Fibroblast of lung (primary cell): ENCODE data around the gene PNPLA3. TPM values are rescaled to one million over a fixed set of nuclear protein-coding genes. Genes with fewer than 3 reads are reported as not detected.

Experiments
- DNase-seq, 2 donors: peaks; one replicate each; pipeline versions ENCODE4 v3.0.0 to v3.0.0-alpha.2; 2010; ENCODE audit warnings: low read depth in 2 of 2
- H2AFZ ChIP-seq: 2 replicates; pipeline ENCODE4 v1.5.1; 2012; ENCODE audit warnings: low read length, control low read depth, inconsistent platforms
- H3K27ac ChIP-seq: 2 replicates; pipeline ENCODE4 v1.5.1; 2011; ENCODE audit warnings: low read length, control low read depth; ENCODE audit not compliant: insufficient read depth
- H3K27me3 ChIP-seq: 2 replicates; pipeline ENCODE4 v1.5.1; 2011; ENCODE audit warnings: mild to moderate bottlenecking, low read length; ENCODE audit not compliant: control insufficient read depth, insufficient read depth
- H3K36me3 ChIP-seq: 2 replicates; pipeline ENCODE4 v1.5.1; 2011; ENCODE audit warnings: low read length; ENCODE audit not compliant: control insufficient read depth, insufficient read depth
- H3K4me1 ChIP-seq: 2 replicates; pipeline ENCODE4 v1.5.1; 2011; ENCODE audit warnings: low read length; ENCODE audit not compliant: control insufficient read depth, insufficient read depth; ENCODE audit errors: extremely low read depth
- H3K4me2 ChIP-seq: 2 replicates; pipeline ENCODE4 v1.5.1; 2011; ENCODE audit warnings: low read length, control low read depth; ENCODE audit not compliant: insufficient read depth; ENCODE audit errors: extremely low read depth
- H3K4me3 ChIP-seq, 4 experiments: fragments of 200-600 bp in 1 of 4; sonication (generic) in 1 of 4; replicated peaks in 1 of 4; 2 replicates each; pipeline ENCODE4 v1.5.1; 2011 to 2016; ENCODE audit warnings: low read length in 4 of 4, low read depth in 3 of 4, mild to moderate bottlenecking in 3 of 4, control low read depth in 2 of 4, inconsistent platforms in 1 of 4, mixed read lengths in 1 of 4; ENCODE audit not compliant: insufficient read depth in 1 of 4; ENCODE audit errors: control extremely low read depth in 1 of 4
- H3K79me2 ChIP-seq: 2 replicates; pipeline ENCODE4 v1.5.1; 2012; ENCODE audit warnings: mild to moderate bottlenecking, low read length, inconsistent platforms; ENCODE audit not compliant: control insufficient read depth, insufficient read depth
- H3K9ac ChIP-seq: 2 replicates; pipeline ENCODE4 v1.5.1; 2011; ENCODE audit warnings: mild to moderate bottlenecking, low read length, control low read depth; ENCODE audit not compliant: insufficient read depth
- H3K9me3 ChIP-seq: 2 replicates; pipeline ENCODE4 v1.5.1; 2012; ENCODE audit warnings: low read depth, low read length; ENCODE audit not compliant: control insufficient read depth, insufficient read depth
- H4K20me1 ChIP-seq: 2 replicates; pipeline ENCODE4 v1.5.1; 2011; ENCODE audit warnings: low read length; ENCODE audit not compliant: control insufficient read depth, insufficient read depth; ENCODE audit errors: extremely low read depth
- EZH2 ChIP-seq: IDR thresholded peaks from 2 replicates; pipeline ENCODE4 v1.5.1; 2012; ENCODE audit warnings: low read length, control low read depth, mild to moderate bottlenecking; ENCODE audit errors: missing control alignments
- polyA plus RNA-seq, 2 donors: library from polyadenylated mRNA; depleted of rRNA in 1 of 2; stranded (reverse) in 1 of 2; unstranded in 1 of 2; fragments of >200 nt; gene quantifications; 2 replicates each; pipeline ENCODE4 v1.2.1, GENCODE V29; 2011 to 2012; ENCODE audit warnings: missing spikeins in 1 of 2
- total RNA-seq: library from RNA; depleted of rRNA; stranded (reverse); fragments of >200 nt; gene quantifications from 2 replicates; pipeline ENCODE4 v1.2.1, GENCODE V29; 2014
- TF ChIP-seq, protein P1 (sequence below), 2 donors: IDR thresholded peaks in 1 of 2; conservative IDR thresholded peaks in 1 of 2; 1 replicate in 1 of 2; 2 replicates in 1 of 2; pipeline ENCODE4 v1.5.1; 2011 to 2012; ENCODE audit warnings: low read length in 2 of 2, control low read depth in 1 of 2, inconsistent platforms in 1 of 2, low read depth in 1 of 2, mild to moderate bottlenecking in 1 of 2

PNPLA3 gene
- total and polyA plus RNA-seq, 2 donors (not counting 1 experiment from before 2014, with no cell fraction given) = 6.8 to 12.6 TPM

GRCh38 chr22:43972931-43973462 lies 49.4 kb downstream of the PNPLA3 start:
- H2AFZ ChIP-seq = no peak overlapping the region
- no peaks in the 10 kb centered on the region for H3K27me3 ChIP-seq
- DNase-seq = no peak
- no peaks in the 10 kb centered on the region for H4K20me1 ChIP-seq
- no peak overlapping the region for H3K4me2 ChIP-seq
- H3K4me1 ChIP-seq = no peaks in the 10 kb centered on the region
- peaks cover 22% of the 10 kb centered on the region for H3K36me3 ChIP-seq
- H3K9me3 ChIP-seq = no peaks in the 10 kb centered on the region
- no peak overlapping the region for H3K4me3 ChIP-seq
- H3K9ac ChIP-seq = no peak overlapping the region
- H3K79me2 ChIP-seq = no peaks in the 10 kb centered on the region
- no peak overlapping the region for H3K27ac ChIP-seq
- TF ChIP-seq, protein P1, sequence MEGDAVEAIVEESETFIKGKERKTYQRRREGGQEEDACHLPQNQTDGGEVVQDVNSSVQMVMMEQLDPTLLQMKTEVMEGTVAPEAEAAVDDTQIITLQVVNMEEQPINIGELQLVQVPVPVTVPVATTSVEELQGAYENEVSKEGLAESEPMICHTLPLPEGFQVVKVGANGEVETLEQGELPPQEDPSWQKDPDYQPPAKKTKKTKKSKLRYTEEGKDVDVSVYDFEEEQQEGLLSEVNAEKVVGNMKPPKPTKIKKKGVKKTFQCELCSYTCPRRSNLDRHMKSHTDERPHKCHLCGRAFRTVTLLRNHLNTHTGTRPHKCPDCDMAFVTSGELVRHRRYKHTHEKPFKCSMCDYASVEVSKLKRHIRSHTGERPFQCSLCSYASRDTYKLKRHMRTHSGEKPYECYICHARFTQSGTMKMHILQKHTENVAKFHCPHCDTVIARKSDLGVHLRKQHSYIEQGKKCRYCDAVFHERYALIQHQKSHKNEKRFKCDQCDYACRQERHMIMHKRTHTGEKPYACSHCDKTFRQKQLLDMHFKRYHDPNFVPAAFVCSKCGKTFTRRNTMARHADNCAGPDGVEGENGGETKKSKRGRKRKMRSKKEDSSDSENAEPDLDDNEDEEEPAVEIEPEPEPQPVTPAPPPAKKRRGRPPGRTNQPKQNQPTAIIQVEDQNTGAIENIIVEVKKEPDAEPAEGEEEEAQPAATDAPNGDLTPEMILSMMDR (conservative IDR thresholded peaks at IDR 0.05 in 1 of 2, IDR thresholded peaks at IDR 0.05 in 1 of 2; ENCODE audit: low read depth in 1 of 2, low read length in 2 of 2) = no peak
- no peak for TF ChIP-seq EZH2

- Histone ChIP-seq H3K9ac (no peak overlapping the region), H3K27me3 (no peaks in the 10 kb centered on the region), H2AFZ (no peak overlapping the region), H3K27ac (no peak overlapping the region), H3K4me2 (no peak overlapping the region), H3K36me3 (peaks cover 22% of the 10 kb centered on the region), H3K4me1 (no peaks in the 10 kb centered on the region), H3K4me3 (no peak overlapping the region), H3K79me2 (no peaks in the 10 kb centered on the region), H3K9me3 (no peaks in the 10 kb centered on the region), H4K20me1 (no peaks in the 10 kb centered on the region)
- DNase-seq = no peak
- TF ChIP-seq, protein P1 (conservative IDR thresholded peaks at IDR 0.05 in 1 of 2, IDR thresholded peaks at IDR 0.05 in 1 of 2; ENCODE audit: low read depth in 1 of 2, low read length in 2 of 2) = no peak
- TF ChIP-seq EZH2 = no peak
Observed at GRCh38 chr22:43974028-43974545, 50.5 kb downstream of the PNPLA3 start.

DNA sequence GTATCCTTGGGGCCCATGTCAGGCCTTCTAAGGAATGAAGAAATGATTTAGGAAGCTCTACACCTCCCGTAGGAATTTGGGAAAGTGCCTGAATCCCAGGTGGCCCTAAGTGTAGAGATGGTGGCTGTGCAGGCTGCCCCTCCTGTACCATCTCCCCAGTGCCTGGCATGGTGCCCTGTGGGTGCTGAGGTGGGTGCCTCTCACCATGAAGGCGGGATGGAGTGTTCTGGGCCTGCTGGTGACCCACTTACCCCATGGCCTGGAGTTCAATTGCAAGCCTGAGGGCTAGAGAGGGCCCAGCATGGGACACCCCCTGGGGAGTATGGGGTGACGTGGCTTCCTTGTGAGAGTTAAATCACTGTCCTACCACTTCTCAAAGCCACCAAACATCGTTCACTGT lies 51.4 kb downstream of the PNPLA3 start:
- no peak for DNase-seq
- Histone ChIP-seq H3K79me2 (no peaks in the 10 kb centered on the region), H3K9ac (no peak overlapping the region), H3K9me3 (no peaks in the 10 kb centered on the region), H3K27ac (no peak overlapping the region), H3K4me1 (no peaks in the 10 kb centered on the region), H3K36me3 (peaks cover 22% of the 10 kb centered on the region), H3K27me3 (no peaks in the 10 kb centered on the region), H4K20me1 (no peaks in the 10 kb centered on the region), H3K4me3 (no peak overlapping the region), H2AFZ (no peak overlapping the region), H3K4me2 (no peak overlapping the region)
- no peak for TF ChIP-seq EZH2
- TF ChIP-seq, protein P1 (conservative IDR thresholded peaks at IDR 0.05 in 1 of 2, IDR thresholded peaks at IDR 0.05 in 1 of 2; ENCODE audit: low read depth in 1 of 2, low read length in 2 of 2) = no peak
